Activated T-cell treated with anti-CD3 and anti-CD28 coated beads, Interleukin-2, amount 50 U/mL, for 4 hours (primary cell): Measurements from ENCODE around the gene HS3ST3B1. TPM values are rescaled to one million over a fixed set of nuclear protein-coding genes. Genes with fewer than 3 reads are reported as not detected.

ENCODE experiments used
- ATAC-seq, 2 donors: fragments of 200-7000 bp; cut with Tn5 transposase; one replicate each; pipeline ENCODE4 v1.10.0; 2021
- DNase-seq: peaks from one replicate; pipeline ENCODE4 v3.0.0-alpha.2; 2020
- H3K27me3 Mint-ChIP-seq: one replicate; pipeline ENCODE4 v1.8.0; 2021; ENCODE audit warnings: low read depth, mixed read lengths
- H3K36me3 Mint-ChIP-seq: one replicate; pipeline ENCODE4 v1.8.0; 2022; ENCODE audit warnings: mixed read lengths; ENCODE audit not compliant: insufficient read depth
- H3K4me1 Mint-ChIP-seq: one replicate; pipeline ENCODE4 v1.8.0; 2021; ENCODE audit warnings: low read depth, mixed read lengths
- H3K4me3 Mint-ChIP-seq: one replicate; pipeline ENCODE4 v1.8.0; 2021; ENCODE audit warnings: mild to moderate bottlenecking, moderate library complexity, mixed read lengths
- H3K9me3 Mint-ChIP-seq: one replicate; pipeline ENCODE4 v1.8.0; 2021; ENCODE audit warnings: mixed read lengths
- total RNA-seq, 3 donors: library from RNA; stranded (reverse); gene quantifications; one replicate each; pipeline ENCODE4 v1.2.1, GENCODE V29; 2021

The HS3ST3B1 gene
- total RNA-seq, 3 donors from 2014 or later, result 12.3 to 17.1 (median 13.5) TPM

DNA sequence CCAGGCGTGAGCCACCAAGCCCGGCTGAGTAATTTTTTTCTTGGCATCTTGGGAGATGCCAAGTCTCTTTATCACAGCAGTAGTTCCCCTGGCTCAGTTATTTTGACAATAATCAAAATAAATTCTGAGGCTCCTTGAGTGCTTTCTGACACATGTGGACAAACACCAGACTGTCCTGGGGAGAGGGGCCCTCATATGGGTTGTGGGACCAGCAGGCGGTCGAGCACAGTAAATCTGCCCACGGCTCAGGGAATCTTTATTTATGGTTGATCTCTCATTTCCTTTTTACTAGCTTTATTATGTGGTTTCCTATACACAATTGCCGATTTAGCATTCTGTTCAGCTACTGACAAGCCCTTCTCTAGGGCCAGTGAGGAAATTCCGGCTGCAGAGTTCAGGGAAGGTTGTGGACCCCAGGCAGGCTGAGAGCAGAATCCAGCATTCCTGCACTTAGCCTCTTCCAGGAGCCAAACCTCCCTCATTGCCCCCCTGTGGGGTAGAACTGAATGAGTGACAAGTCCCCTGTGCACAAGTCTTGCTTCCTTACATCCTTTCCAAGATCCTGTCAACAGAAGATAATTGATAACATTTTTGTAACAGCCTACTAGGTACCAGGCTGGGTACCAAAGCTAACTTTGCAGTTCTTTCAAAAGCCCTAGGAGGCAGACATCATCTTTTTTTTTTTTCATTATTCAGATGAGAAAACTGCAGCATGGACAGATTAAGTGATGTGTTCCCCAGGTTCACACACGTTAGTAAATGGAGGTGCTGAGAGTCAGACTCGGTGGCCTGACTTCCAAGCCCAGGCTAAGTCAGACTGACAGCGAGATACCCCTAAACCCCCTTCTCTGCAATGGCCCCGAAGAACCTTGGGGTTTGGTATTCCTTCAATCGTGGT, 40.2 kb downstream of the HS3ST3B1 start:
- peaks cover 20% of the 10 kb centered on the region for H3K36me3 Mint-ChIP-seq
- ATAC-seq, result no peak

DNA sequence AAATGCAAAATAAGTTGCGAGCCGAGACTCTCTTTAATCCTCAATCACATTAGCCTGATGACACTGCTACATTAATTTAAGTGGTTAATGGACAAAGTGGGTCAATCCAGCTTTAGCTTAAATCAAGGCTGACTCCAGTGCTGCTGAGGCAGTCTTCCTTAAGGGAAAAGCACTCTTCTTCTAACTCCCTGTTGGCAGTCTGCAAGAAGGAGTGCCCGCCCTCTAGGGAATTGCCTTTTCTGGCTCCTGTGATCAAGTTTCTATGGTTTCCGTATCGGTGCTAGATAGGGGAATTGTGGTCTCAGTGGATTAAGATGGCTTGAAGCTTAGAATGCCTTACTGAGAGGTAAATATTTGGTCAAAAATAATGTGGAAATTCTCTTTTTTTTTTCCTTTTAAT, 41.0 kb downstream of the HS3ST3B1 start:
- ATAC-seq (no peak), DNase-seq (no peak)
- no peaks in the 10 kb centered on the region for H3K9me3 Mint-ChIP-seq
- no peak overlapping the region for H3K4me3 Mint-ChIP-seq
- no peaks in the 10 kb centered on the region for H3K27me3 Mint-ChIP-seq
- H3K36me3 Mint-ChIP-seq, result peaks cover 22% of the 10 kb centered on the region
- peaks cover 47% of the 10 kb centered on the region for H3K4me1 Mint-ChIP-seq

More for the DNA sequence above, 40.2 kb downstream of the HS3ST3B1 start:
- Mint-ChIP-seq H3K4me1 (peaks cover 51% of the 10 kb centered on the region), H3K4me3 (peak overlapping the region; percentile 35), H3K9me3 (no peaks in the 10 kb centered on the region), H3K27me3 (no peaks in the 10 kb centered on the region)
- DNase-seq, result no peak

DNA sequence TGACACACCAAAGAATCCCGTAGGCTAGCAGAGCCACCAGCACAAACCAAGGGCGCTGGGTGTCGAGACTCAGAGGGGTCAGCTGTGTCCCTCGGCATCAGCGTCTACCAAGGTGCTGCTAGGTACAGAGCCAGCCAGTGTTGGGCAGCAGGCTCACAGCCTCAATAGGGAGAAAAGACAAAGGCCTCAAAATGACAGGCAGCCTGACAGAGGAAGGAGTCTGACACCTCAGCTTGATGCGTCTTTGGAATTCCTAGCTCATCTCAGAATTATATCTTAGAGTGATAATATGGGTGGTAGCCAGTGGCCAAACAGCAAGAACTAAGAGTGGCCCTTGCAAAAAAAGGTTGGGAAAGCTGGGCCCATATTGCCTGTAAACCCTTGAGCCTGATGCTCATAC, 45.9 kb downstream of the HS3ST3B1 start:
- DNase-seq (no peak), ATAC-seq (no peak)
- Mint-ChIP-seq H3K4me3 (no peak overlapping the region), H3K27me3 (no peaks in the 10 kb centered on the region), H3K4me1 (peaks cover 10% of the 10 kb centered on the region), H3K9me3 (no peaks in the 10 kb centered on the region), H3K36me3 (peaks cover 29% of the 10 kb centered on the region)

DNA sequence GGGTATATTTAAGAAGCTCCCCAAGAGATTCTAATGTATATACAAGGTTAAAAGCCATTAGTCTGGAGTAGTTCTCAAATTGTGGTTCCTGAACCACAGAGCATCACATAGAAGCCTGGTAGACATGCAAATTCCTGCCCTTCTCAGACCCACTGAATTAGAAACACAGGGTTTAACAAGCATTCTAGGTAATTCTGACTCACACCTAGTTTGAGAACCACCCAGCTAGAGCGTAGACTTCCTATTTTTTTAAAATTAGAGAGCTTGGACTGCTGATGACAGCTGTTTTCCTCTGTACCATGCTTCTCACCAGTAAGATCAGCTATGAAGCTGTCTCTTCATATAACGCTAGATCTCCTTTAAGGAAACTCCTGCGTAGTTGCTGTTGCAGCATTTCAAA, 50.6 kb downstream of the HS3ST3B1 start:
- DNase-seq (no peak), ATAC-seq (peak; percentile 80 to 85)
- H3K36me3 Mint-ChIP-seq, result peaks cover 16% of the 10 kb centered on the region
- no peaks in the 10 kb centered on the region for H3K27me3 Mint-ChIP-seq
- H3K4me1 Mint-ChIP-seq, result peaks cover 10% of the 10 kb centered on the region
- H3K9me3 Mint-ChIP-seq, result no peaks in the 10 kb centered on the region
- no peak overlapping the region for H3K4me3 Mint-ChIP-seq

DNA sequence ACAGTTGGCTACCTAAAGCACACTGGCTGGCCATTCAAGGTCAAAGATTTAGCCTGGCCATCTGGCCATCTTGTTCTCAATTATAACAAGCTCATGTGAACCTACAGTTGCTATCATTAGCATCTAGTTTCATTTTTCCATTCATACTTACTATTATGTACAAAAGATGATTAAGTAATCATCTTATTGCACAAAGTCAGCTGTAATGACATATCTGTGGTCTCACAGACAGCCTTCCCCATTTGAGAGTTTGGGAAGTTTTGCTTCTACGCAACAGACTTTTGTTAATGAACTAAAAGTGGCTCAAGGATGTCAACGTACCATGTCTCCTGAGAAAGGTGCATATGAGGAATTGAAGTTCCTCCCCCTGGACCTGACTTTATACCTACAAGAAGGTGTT, 51.3 kb downstream of the HS3ST3B1 start:
- no peak overlapping the region for H3K4me3 Mint-ChIP-seq
- no peak for DNase-seq
- no peaks in the 10 kb centered on the region for H3K9me3 Mint-ChIP-seq
- peaks cover 7% of the 10 kb centered on the region for H3K4me1 Mint-ChIP-seq
- H3K36me3 Mint-ChIP-seq, result peaks cover 13% of the 10 kb centered on the region
- ATAC-seq, result no peak
- no peaks in the 10 kb centered on the region for H3K27me3 Mint-ChIP-seq

DNA sequence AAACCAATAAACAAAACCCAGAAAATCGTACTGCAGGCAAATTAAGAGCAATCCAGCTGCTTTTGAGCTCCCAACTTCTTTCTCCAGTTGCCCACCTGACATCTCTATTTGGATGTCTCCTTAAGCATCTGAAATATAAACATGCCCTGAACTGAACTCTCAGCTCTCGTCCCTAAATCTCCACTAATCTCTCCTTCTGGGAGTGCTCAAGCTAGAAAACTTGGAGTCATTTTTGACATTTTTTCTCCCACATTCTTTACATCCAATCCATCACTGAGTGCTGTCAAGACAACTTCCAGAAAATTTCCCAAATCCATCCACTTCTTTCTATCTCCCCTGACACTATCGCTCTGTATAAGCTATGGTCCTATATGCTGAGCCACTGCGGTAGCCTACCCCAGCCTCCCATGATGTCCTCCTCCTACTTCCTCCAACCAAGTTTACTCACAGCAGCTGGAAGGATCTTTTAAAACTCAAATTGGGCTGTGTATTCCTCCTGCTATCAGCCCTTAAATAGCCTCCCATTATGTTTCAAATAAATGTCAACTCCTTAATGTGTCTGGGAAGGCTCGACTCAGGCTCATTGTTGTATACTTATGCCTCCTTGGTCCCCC, 53.1 kb downstream of the HS3ST3B1 start:
- Mint-ChIP-seq H3K4me3 (no peak overlapping the region), H3K4me1 (peaks cover 8% of the 10 kb centered on the region), H3K9me3 (no peaks in the 10 kb centered on the region), H3K27me3 (no peaks in the 10 kb centered on the region), H3K36me3 (no peaks in the 10 kb centered on the region)
- ATAC-seq (no peak), DNase-seq (no peak)

DNA sequence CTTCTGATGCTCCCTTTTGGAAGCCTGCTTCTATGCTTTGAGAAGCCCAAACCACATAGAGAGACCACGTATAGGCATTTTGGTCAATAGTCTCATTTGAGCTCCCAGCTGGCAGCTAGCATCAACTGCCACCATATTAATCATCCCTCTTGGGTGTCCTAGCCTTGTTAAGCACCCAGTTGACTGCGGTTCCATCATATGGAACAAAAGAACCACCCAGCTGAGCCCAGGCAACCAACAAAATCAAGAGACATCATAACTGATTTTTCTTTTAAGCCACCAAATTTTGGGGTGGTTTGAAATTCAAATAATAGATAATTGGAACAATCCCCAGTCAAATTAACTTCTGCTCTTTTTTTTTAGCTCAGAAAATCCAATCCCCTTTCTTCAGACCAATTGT, 53.9 kb downstream of the HS3ST3B1 start:
- Mint-ChIP-seq H3K4me1 (peaks cover 16% of the 10 kb centered on the region), H3K4me3 (no peak overlapping the region), H3K9me3 (no peaks in the 10 kb centered on the region), H3K36me3 (no peaks in the 10 kb centered on the region), H3K27me3 (no peaks in the 10 kb centered on the region)
- ATAC-seq (no peak), DNase-seq (no peak)

DNA sequence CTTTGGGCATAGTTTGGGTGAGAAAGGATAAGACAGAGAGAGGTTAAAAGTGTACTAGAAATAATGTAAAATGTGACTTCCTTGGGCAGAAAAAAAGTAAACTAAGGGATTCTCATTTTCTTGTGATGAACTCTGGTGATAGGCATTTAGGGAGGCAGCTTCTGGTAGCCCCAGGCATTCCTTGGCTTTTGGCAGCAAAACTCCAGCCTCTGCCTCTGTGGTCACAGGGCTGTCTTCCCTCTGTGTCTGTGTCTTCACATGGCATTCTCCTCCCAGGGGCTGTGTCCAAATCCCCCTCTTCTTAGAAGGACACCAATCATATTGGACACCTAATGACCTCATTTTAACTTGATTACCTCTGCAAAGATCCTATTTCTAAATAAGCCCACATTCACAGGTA, 54.7 kb downstream of the HS3ST3B1 start:
- ATAC-seq (no peak), DNase-seq (no peak)
- Mint-ChIP-seq H3K4me1 (peaks cover 17% of the 10 kb centered on the region), H3K4me3 (no peak overlapping the region), H3K36me3 (no peaks in the 10 kb centered on the region), H3K27me3 (no peaks in the 10 kb centered on the region), H3K9me3 (no peaks in the 10 kb centered on the region)

DNA sequence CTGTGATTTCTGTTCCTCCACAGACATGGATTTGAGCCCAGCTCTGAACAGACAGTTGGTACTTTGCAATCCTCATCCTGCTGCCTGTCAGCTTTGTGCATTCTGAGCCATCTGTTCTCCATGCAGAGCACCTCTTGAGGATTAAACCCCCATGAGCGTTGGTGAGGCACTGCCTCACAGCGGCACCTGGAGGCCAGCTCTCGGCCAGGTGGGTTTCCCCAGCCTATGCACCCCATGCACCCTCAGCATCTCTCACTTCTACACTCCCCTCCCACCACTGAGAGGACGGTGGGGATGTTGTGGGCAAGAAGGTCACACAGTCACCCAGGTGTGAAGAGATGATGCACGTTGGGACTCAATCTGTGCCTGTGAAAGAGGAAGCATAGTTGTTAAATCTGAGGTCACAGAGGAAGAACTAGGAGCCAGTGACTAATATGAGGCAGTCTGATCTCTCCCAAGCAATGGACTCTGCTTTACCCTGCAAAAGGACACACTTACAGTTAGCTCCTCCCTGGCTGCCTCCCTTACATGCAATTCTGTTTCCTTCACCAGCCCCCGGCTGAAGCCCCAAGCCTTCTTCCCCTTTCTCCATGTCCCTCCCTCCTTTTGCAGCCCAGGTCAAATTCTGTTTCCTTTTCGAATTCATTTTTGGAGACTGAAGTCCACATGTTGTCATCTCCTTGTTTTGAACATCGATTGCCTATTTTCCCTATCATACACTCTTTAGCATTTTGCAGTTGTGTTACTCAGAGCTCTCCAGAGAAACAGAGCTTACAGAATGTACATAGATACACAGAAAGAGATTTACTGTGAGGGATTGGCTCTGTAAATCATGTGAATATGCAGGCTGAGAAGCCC, 58.5 kb downstream of the HS3ST3B1 start:
- Mint-ChIP-seq H3K27me3 (no peaks in the 10 kb centered on the region), H3K4me1 (peaks cover 16% of the 10 kb centered on the region), H3K36me3 (no peaks in the 10 kb centered on the region), H3K4me3 (no peak overlapping the region), H3K9me3 (no peaks in the 10 kb centered on the region)
- ATAC-seq, result peak; percentile 90 to 99
- DNase-seq, result no peak

DNA sequence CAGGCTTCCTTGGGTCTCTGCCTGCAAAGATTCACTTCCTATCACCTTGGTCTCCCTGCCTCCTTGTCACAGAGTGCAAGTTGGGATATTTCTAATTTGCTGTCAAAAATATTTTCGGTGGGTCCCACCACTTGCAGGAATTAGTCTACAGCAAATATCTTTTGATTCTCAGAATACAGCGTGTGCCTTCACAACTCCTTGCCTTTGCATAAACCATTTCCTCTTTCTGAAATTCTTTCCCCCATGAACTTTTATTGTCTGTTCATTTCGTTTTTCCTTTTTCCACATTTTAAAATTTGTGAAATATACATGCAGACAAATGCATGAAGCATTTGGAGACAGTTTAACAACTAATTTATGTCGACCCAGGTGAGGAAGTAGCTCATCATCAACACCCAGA, 60.0 kb downstream of the HS3ST3B1 start:
- no peaks in the 10 kb centered on the region for H3K27me3 Mint-ChIP-seq
- H3K36me3 Mint-ChIP-seq, result no peaks in the 10 kb centered on the region
- ATAC-seq (no peak), DNase-seq (no peak)
- no peak overlapping the region for H3K4me3 Mint-ChIP-seq
- no peaks in the 10 kb centered on the region for H3K9me3 Mint-ChIP-seq
- peaks cover 16% of the 10 kb centered on the region for H3K4me1 Mint-ChIP-seq

DNA sequence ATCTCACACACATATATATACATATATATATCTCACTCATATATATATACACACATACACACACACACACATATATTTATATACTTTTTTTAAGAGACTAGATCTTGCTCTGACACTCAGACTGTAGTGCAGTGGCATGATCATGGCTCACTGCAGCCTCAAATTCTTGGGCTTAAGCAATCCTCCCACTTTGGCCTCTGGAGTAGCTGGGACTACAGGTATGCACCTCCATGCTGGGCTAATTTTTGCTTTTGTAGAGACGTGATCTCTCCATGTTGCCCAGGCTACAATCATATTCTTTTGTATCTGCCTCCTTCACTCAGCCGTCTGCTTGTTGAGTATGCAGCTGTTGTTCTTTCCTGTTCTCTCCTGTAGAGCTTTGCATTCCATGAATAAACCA, 60.6 kb downstream of the HS3ST3B1 start:
- H3K27me3 Mint-ChIP-seq, result no peaks in the 10 kb centered on the region
- H3K4me1 Mint-ChIP-seq, result peaks cover 16% of the 10 kb centered on the region
- DNase-seq (no peak), ATAC-seq (no peak)
- H3K36me3 Mint-ChIP-seq, result no peaks in the 10 kb centered on the region
- H3K4me3 Mint-ChIP-seq, result no peak overlapping the region
- no peaks in the 10 kb centered on the region for H3K9me3 Mint-ChIP-seq

DNA sequence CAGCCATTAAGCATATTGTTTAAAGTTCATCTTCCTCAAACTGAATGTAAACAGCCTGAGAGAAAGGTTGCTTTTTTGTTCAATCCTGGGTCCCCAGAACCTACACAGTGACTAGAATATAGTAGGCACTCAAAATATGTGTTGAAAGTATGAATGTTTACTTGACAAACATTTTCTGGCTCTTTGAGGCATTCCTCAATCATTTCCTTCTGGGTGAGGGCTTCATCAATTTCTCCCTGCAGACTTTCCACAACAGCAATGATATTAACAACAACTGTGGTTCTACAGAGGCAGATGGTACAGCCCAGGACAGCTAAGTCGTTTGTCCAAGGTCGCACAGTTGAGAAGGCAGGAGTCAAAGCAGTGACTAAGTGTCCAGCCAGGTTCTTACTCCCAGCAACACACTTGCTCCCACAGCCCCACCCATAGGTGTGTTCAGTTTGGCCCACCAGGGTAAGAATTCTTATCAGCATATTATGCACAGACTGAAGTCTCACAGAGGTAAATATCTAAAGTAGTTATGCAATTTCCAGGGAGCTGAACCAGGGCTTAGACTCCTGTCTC, 61.1 kb downstream of the HS3ST3B1 start:
- no peaks in the 10 kb centered on the region for H3K27me3 Mint-ChIP-seq
- H3K4me1 Mint-ChIP-seq, result peaks cover 16% of the 10 kb centered on the region
- H3K36me3 Mint-ChIP-seq, result no peaks in the 10 kb centered on the region
- no peaks in the 10 kb centered on the region for H3K9me3 Mint-ChIP-seq
- H3K4me3 Mint-ChIP-seq, result no peak overlapping the region
- ATAC-seq, result no peak
- DNase-seq, result no peak

DNA sequence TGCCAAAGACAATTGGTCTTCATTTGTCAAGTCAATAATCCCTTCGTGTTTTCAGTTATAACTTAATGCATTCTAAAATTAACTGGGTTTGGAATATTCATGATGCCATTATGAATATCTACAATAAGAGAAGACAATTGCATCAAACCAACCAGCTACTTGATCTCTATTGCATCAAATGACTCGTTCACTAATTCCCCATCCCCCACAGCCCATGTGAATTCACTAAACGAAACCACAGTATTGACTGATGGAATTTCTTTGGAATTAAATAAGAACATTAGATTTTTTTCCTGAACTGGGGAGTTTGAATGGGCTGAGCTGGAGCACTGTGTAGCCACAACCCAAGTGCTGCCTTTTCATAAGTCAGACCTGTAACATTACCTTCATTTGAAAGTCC, 65.3 kb downstream of the HS3ST3B1 start:
- H3K4me3 Mint-ChIP-seq, result no peak overlapping the region
- ATAC-seq (no peak), DNase-seq (no peak)
- H3K27me3 Mint-ChIP-seq, result no peaks in the 10 kb centered on the region
- no peaks in the 10 kb centered on the region for H3K9me3 Mint-ChIP-seq
- peaks cover under 1% of the 10 kb centered on the region for H3K4me1 Mint-ChIP-seq
- H3K36me3 Mint-ChIP-seq, result no peaks in the 10 kb centered on the region

DNA sequence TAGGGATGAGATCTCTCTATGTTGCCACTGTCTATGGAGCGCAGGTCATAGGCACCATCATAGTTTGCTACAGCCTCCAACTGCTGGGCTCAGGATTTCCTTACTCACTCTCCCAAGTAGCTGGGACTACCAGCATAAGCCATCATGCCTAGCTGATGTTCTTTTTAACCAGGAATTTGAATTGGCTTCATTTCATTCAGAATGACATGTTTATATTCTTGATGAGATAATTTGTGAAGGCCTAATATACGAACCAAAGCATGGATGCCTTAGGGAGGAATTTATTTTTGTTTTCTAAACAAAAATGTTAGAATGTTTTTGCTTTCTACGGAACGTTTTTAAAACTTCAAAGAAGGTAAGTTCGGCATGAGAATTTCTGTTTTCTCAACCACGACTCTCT, 71.6 kb downstream of the HS3ST3B1 start:
- H3K9me3 Mint-ChIP-seq, result no peaks in the 10 kb centered on the region
- DNase-seq, result no peak
- ATAC-seq, result no peak
- H3K4me3 Mint-ChIP-seq, result no peak overlapping the region
- no peaks in the 10 kb centered on the region for H3K27me3 Mint-ChIP-seq
- H3K36me3 Mint-ChIP-seq, result no peaks in the 10 kb centered on the region
- no peaks in the 10 kb centered on the region for H3K4me1 Mint-ChIP-seq
